ENCODE data around the gene CIPC.

Gene CIPC

GRCh38 chr14:77125823-77126325 is 27.8 kb downstream of the CIPC start:
- DNase-seq (ENCODE audit: low read depth in 2 of 2) = no peak

GRCh38 chr14:77126461-77126990 is 28.5 kb downstream of the CIPC start:
- no peak for DNase-seq (ENCODE audit: low read depth in 2 of 2)

GRCh38 chr14:77128414-77128891 is 30.4 kb downstream of the CIPC start:
- no peak for DNase-seq (ENCODE audit: low read depth in 2 of 2)

GRCh38 chr14:77130386-77130785 is 32.3 kb downstream of the CIPC start:
- DNase-seq (ENCODE audit: low read depth in 2 of 2) = no peak

- DNase-seq (ENCODE audit: low read depth in 2 of 2) = no peak
Observed at GRCh38 chr14:77131206-77131605, 33.1 kb downstream of the CIPC start.

- DNase-seq (ENCODE audit: low read depth in 2 of 2) = no peak
Observed at GRCh38 chr14:77131871-77132486, 33.9 kb downstream of the CIPC start.

GRCh38 chr14:77133720-77134338 is 35.8 kb downstream of the CIPC start:
- peak in 1 of 2 donors; percentile 28 for DNase-seq (ENCODE audit: low read depth in 2 of 2)

- DNase-seq (ENCODE audit: low read depth in 2 of 2) = no peak
Observed at GRCh38 chr14:77139022-77139421, 41.0 kb downstream of the CIPC start.

- DNase-seq (ENCODE audit: low read depth in 2 of 2) = peak; percentile 19 to 40
Observed at GRCh38 chr14:77139540-77140358, 41.7 kb downstream of the CIPC start.

- no peak for DNase-seq (ENCODE audit: low read depth in 2 of 2)
Observed at GRCh38 chr14:77140359-77141213, 42.5 kb downstream of the CIPC start.

- DNase-seq (ENCODE audit: low read depth in 2 of 2) = no peak
Observed at GRCh38 chr14:77141214-77142004, 43.4 kb downstream of the CIPC start, which contains the start of gene ZDHHC22. ZDHHC22 (minus strand) TSS chr14:77141791; CDS start chr14:77139738, 2,053 bp downstream.

- DNase-seq (ENCODE audit: low read depth in 2 of 2) = no peak
Observed at GRCh38 chr14:77142005-77142800, 44.1 kb downstream of the CIPC start.

- no peak for DNase-seq (ENCODE audit: low read depth in 2 of 2)
Observed at GRCh38 chr14:77143071-77143470, 45.0 kb downstream of the CIPC start.

- no peak for DNase-seq (ENCODE audit: low read depth in 2 of 2)
Observed at GRCh38 chr14:77144412-77145115, 46.5 kb downstream of the CIPC start.

GRCh38 chr14:77145975-77146740 is 48.1 kb downstream of the CIPC start:
- DNase-seq (ENCODE audit: low read depth in 2 of 2) = no peak

GRCh38 chr14:77148510-77149231 is 50.6 kb downstream of the CIPC start:
- no peak for DNase-seq (ENCODE audit: low read depth in 2 of 2)

GRCh38 chr14:77151245-77151644 is 53.2 kb downstream of the CIPC start:
- DNase-seq (ENCODE audit: low read depth in 2 of 2) = no peak

All from stimulated activated CD8-positive, alpha-beta memory T cell treated with anti-CD3 and anti-CD28 coated beads, Interleukin-15, amount 100 ng/mL, for 48 hours (primary cell).